NCI-H82 (cell line): ENCODE results near the gene RABAC1.
A peak's percentile ranks its signal among the peaks of the same experiment; 100 is the strongest.

ENCODE experiments used
- DNase-seq: peaks from one replicate; lab custom pipeline; 2025; lab: John Stamatoyannopoulos, UW

RABAC1 gene

DNA sequence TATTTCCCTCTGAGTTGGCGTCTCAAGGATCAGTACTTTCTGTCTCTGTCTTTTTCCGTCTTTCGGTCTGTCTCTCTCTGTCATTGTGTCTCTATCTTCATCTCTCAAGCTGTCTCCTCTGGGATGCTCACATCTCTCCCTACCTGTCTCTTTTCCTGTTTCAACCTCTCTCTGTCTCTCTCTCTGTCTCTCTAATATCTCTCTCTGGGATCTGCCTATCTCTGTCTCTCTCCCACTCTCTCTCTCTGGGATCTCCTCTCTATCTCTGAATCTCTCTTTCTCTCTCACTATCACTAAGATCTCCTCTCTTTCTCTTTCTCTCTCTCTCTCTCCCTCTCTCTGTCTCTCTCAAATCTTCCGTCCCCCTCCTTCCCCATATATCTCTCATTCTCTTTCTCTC is 30.9 kb upstream of the RABAC1 start:
- no peak for DNase-seq

DNA sequence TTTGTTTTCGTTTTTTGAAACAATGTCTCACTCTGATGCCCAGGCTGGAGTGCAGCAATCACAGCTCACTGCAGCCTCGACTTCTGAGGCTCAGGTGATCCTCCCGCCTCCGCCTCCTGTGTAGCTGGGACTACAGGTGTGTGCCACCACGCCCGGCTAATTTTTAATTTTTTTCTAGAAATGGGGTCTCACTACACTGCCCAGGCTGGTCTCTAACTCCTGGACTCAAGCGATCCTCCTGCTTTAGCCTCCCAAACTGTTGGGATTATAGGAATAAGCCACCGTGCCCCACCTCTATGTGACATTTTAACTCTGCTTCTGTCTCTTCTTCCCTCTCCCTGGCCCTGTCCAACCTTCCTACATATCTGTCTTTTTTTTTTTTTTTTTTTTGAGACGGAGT is 29.8 kb upstream of the RABAC1 start:
- no peak for DNase-seq

- no peak for DNase-seq
Measured at GRCh38 chr19:41987141-41987860, 28.2 kb upstream of the RABAC1 start.

GRCh38 chr19:41984961-41985360 is 25.8 kb upstream of the RABAC1 start:
- no peak for DNase-seq

DNA sequence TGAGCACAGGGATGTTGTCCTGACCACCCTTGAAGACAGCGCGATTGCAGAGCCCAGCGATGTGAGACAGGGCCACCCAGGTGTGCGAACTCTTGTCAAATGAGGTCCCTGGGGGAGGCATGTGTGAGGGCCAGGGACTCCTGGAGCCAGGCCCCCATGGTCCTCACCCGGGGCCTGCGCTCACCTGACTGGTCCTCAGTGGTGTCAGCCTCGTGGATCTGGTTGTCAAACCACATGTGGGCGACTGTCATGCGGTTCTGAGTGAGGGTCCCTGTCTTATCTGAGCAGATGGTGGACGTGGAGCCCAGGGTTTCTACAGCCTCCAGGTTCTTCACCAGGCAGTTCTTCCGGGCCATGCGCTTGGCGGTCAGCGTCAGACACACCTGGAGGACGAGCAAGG is 22.6 kb upstream of the RABAC1 start:
- no peak for DNase-seq

GRCh38 chr19:41978470-41978869 is 19.3 kb upstream of the RABAC1 start:
- no peak for DNase-seq

DNA sequence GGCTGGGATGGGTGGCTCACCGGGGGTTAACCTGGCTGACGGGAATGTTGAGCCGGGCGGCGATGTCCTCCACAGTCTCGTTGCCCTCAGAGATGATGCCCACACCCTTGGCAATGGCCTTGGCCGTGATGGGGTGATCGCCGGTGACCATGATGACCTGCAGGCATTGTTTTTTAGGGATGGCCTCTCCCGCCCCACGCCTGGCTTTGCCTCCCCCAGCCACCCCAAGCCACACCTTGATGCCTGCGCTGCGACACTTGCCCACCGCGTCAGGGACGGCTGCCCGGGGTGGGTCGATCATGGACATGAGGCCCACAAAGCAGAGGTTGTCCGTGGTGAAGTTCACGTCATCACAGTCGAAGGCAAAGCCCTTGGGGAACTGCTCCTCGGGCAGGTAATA is 18.8 kb upstream of the RABAC1 start:
- no peak for DNase-seq

DNA sequence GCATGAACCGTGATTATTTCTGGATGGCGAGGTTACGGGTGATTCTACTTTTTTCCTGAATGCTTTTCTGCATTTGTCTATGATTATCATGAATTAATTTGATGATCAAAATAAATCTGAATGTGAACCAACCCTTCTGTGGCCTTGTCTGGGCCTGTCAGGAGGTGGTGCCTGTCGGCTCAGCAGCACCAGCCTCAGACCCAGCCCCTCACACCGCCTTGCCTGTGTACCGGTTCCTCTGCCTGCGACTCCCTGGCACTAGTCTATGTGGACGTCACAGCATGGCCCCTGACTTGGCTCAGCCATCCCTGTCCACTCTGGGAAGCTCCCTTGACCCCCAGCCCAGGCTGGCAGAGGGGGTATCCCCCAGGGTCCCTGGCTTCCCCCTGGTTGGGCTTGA is 15.5 kb upstream of the RABAC1 start:
- no peak for DNase-seq

GRCh38 chr19:41971363-41971762 is 12.2 kb upstream of the RABAC1 start:
- DNase-seq: no peak

DNA sequence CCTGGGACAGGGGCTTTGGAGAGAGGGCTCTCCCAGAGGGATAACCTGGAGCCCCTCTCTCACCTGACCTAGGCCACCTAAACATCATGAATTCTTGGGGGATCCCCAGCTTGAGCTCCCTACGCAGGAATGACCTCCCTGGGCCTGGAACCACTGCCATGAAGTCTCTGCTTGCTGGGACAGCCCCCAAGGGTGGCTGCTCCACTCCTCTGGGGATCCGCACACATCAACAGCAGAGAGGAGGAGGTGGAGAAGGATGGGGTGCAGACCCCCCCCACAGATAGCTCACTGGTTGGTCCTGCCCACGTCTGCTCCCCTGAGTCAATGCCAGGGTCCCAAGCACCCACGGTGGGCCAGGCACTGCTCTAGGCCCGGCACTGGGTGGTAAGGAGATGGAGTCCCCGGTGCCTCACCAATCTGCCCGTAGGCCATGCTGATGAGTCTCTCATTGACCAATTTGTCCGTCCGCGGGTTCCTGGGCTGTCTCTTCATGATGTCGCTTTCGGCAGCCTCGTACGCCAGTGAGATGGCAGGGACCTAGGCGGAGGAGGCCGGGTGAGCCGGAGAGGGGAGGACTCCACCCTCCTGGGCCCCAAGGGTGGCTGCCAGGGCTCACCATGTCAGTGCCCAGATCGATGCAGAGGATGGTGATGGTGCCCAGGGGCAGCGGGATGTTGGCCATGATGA is 10.8 kb upstream of the RABAC1 start:
- no peak for DNase-seq

GRCh38 chr19:41968751-41969595 is 9.9 kb upstream of the RABAC1 start:
- no peak for DNase-seq

DNA sequence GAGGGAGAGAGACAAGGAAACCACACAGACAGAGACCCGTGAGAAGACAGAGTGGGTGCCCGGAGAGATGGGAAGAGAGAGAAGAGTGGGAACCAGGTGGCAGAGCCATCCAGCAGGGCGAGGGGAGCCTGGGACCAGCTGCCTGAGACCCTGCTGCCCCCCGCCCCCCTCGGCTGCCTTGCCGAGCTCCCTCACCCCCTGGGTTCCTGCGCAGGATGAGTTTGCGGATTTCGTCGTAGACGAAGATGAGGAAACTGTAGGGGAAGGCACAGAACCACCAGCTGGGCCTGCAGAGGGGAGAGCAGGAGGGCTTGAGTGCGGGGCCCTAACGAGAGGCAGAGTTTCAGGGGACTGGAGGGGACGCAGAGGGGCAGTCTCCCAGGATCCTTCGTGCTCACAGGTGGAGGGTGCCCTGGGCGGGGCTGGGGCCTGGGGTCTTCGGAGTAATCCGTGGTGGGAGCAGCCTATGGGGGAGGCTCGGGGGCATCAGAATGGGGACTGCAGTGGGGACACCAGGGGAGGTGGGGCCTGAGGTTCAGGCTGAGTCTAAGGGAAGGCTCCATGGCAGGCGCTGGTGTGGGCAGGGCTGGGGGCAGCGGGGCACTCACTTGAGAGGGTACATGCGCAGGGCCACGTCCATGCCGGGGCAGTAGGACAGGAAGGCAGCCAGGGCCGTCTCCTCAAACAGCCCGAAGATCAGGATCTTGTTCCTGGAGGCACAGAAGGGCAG is 8.1 kb upstream of the RABAC1 start:
- DNase-seq: no peak

GRCh38 chr19:41965106-41965505 is 6.0 kb upstream of the RABAC1 start:
- no peak for DNase-seq

GRCh38 chr19:41960973-41961372 is 1.9 kb upstream of the RABAC1 start:
- no peak for DNase-seq

DNA sequence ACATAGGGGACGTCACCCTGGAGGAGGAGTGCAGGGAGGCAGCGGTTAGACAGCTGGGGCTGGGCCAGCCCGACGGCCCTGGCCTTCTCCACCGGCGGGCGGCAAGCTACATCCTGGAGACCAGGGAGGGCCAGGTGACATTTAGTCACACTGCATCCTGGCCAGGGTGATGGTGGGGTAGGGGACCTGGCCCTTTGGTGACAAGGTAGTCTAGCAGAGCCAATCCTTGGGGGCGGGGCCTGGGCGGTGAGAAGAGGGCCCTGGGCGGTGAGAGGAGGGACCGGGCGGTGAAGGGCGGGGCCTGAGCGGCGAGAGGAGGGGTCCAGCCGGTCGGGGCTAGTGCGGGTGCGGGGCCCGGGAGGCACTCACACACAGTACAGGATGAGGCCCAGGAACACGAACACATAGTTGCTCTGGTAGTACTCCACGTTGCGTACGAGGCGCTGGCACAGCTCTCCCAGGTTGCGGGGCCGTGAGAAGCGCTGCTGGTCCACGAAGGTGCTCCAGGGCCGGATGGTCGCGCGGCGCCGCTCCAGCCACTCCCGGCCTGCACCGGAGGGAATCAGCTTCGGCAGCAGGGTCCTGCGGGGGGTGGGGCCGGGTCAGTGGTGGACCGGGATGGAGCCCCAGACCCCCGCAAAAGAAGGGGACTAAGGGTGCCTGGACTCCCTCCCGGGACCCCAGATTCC is 610 bp downstream of the RABAC1 start:
- DNase-seq: peak; percentile 95

GRCh38 chr19:41957838-41958366 is 1.2 kb downstream of the RABAC1 start:
- DNase-seq: peak; percentile 92

DNA sequence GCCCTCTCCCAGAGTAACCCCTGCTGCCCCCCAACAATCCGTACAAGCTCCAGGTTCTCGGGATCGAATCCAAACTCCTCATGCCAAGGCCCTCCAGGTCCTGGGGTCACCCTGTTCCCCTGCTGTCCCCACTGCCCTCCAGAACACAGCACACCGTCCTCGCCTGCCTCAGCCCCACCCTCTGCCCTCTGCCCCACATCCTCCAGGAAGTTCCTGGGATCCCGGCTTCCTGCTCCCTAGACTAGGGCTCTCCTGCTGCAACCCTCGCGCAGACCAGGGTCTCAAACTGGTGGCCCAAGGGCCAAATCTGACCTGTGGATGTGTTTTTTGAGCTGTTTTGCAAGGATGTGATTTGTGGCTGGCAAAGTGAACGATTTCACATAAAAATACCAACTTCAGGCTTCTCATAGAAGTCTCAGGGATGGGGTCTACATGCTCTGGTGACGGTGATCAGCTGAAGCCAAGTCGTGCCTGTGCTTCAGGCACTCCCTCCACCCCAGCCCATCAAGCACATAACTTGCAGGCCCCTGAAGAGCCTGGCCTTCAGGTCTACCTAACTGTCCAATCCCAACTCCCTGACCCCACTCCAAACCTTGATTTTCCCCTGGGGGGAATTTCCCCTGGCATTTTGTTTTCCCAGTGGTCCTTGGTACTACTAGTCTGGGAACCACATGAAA is 1.8 kb downstream of the RABAC1 start:
- DNase-seq: no peak

- no peak for DNase-seq
Measured at GRCh38 chr19:41956621-41957020, 2.5 kb downstream of the RABAC1 start.

DNA sequence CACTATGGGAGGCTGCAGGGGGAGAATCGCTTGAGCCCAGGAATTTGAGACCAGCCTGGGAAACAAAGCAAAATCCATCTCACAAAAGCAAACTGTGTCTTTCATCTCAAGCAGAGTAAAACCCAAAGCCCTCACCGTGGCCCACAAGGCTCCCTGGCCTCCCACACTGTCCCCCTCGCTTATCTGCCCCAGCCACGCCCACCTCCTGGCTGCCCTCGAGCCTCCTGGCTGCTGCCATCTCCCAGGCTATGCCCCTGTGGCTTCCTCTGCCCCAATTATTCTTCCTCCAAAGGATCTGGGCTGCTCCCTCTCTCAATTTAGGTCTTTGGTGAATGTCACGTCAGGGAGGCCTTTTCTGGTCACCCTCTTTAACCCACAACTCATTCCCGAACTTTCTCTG is 3.6 kb downstream of the RABAC1 start:
- no peak for DNase-seq

DNA sequence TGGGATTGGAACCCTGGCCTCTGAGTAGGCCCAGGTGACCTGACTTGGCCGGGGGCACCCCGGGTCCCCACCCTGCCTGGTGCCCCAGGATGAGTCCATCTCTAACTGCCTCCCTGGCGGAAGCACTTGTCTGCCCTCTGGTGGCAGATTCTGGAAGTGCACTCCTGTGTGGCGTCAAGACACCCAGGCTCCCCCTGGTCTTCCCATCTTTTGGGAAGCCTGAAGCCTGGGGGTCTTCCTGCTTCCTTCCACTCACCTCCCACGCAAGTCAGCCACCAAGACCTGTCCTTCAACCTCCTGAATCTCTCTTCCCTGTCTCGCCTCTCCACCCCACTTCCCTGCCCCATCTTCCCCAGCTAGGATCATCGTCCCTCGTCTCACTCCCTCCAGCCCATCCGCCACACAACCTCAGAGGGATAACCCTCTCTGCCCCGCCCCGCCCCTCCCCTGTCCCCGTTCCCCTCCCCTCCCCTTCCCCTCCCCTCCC is 7.4 kb downstream of the RABAC1 start:
- peak; percentile 89 for DNase-seq

DNA sequence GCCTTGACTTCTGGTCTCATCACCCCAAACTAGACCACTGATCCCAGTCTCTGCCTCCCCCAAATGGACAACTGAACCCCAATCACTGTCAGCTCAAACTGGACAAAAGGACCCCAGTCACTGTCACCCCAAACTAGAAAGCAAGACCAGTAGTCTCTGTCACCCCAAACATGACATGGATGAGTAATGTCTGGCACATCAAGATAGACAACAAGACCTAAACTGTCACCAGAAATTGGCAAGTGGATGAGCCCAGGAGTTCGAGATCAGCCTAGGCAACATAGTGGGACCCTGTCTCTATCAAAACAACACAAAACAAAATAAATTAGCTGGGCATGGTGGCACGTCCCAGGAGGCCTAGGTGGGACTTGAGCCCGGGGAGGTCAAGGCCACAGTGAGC is 12.0 kb downstream of the RABAC1 start:
- DNase-seq: no peak
